ENCODE results near the gene SLC35A3.
A peak's percentile ranks its signal among the peaks of the same experiment; 100 is the strongest.

The SLC35A3 gene

GRCh38 chr1:99943223-99943794, 26.5 kb upstream of the SLC35A3 start:
- no peak for TF ChIP-seq CTCF (IDR thresholded peaks at IDR 0.05)
- H3K9me3 Mint-ChIP-seq: no peaks in the 10 kb centered on the region
- no peak overlapping the region for H3K4me3 Mint-ChIP-seq
- H3K27me3 Mint-ChIP-seq (ENCODE audit: low read depth, poor library complexity): peaks cover 7% of the 10 kb centered on the region
- H3K4me1 Mint-ChIP-seq: peaks cover 13% of the 10 kb centered on the region
- no peaks in the 10 kb centered on the region for H3K36me3 Mint-ChIP-seq (ENCODE audit: low read depth)
- peak overlapping the region; percentile 21 for H3K27ac Mint-ChIP-seq
- peak; percentile 9 for DNase-seq

- no peak for TF ChIP-seq CTCF (IDR thresholded peaks at IDR 0.05)
- no peaks in the 10 kb centered on the region for H3K9me3 Mint-ChIP-seq
- peaks cover 4% of the 10 kb centered on the region for H3K27me3 Mint-ChIP-seq (ENCODE audit: low read depth, poor library complexity)
- no peaks in the 10 kb centered on the region for H3K36me3 Mint-ChIP-seq (ENCODE audit: low read depth)
- no peak for DNase-seq
- H3K4me3 Mint-ChIP-seq: no peak overlapping the region
- H3K4me1 Mint-ChIP-seq: peaks cover 13% of the 10 kb centered on the region
- peak overlapping the region; percentile 77 for H3K27ac Mint-ChIP-seq
Measured at GRCh38 chr1:99944192-99944591, 25.6 kb upstream of the SLC35A3 start.

- Mint-ChIP-seq H3K27ac (no peak overlapping the region), H3K27me3 (ENCODE audit: low read depth, poor library complexity) (peaks cover 4% of the 10 kb centered on the region), H3K9me3 (no peaks in the 10 kb centered on the region), H3K4me1 (peaks cover 13% of the 10 kb centered on the region), H3K36me3 (ENCODE audit: low read depth) (no peaks in the 10 kb centered on the region), H3K4me3 (no peak overlapping the region)
- TF ChIP-seq CTCF (IDR thresholded peaks at IDR 0.05): no peak
- no peak for DNase-seq
Measured at GRCh38 chr1:99945174-99945573, 24.6 kb upstream of the SLC35A3 start.

GRCh38 chr1:99950486-99950885, 19.3 kb upstream of the SLC35A3 start:
- H3K36me3 Mint-ChIP-seq (ENCODE audit: low read depth): no peaks in the 10 kb centered on the region
- H3K27ac Mint-ChIP-seq: no peak overlapping the region
- no peak for DNase-seq
- no peak overlapping the region for H3K4me3 Mint-ChIP-seq
- no peaks in the 10 kb centered on the region for H3K4me1 Mint-ChIP-seq
- peaks cover 9% of the 10 kb centered on the region for H3K27me3 Mint-ChIP-seq (ENCODE audit: low read depth, poor library complexity)
- TF ChIP-seq CTCF (IDR thresholded peaks at IDR 0.05): no peak
- H3K9me3 Mint-ChIP-seq: no peaks in the 10 kb centered on the region

- Mint-ChIP-seq H3K9me3 (no peaks in the 10 kb centered on the region), H3K27ac (no peak overlapping the region), H3K4me1 (no peaks in the 10 kb centered on the region), H3K27me3 (ENCODE audit: low read depth, poor library complexity) (peaks cover 9% of the 10 kb centered on the region), H3K4me3 (no peak overlapping the region), H3K36me3 (ENCODE audit: low read depth) (no peaks in the 10 kb centered on the region)
- DNase-seq: no peak
- TF ChIP-seq CTCF (IDR thresholded peaks at IDR 0.05): no peak
Measured at GRCh38 chr1:99952522-99952921, 17.3 kb upstream of the SLC35A3 start.

GRCh38 chr1:99955375-99955774, 14.4 kb upstream of the SLC35A3 start:
- Mint-ChIP-seq H3K4me1 (no peaks in the 10 kb centered on the region), H3K27me3 (ENCODE audit: low read depth, poor library complexity) (peaks cover 13% of the 10 kb centered on the region), H3K27ac (no peak overlapping the region), H3K36me3 (ENCODE audit: low read depth) (no peaks in the 10 kb centered on the region), H3K4me3 (no peak overlapping the region), H3K9me3 (peaks cover 5% of the 10 kb centered on the region)
- DNase-seq: no peak
- TF ChIP-seq CTCF (IDR thresholded peaks at IDR 0.05): no peak
